ENCODE data around the gene AKAP7. TPM values are rescaled to one million over a fixed set of nuclear protein-coding genes. Genes with fewer than 3 reads are reported as not detected.

The AKAP7 gene
- polyA plus RNA-seq, 1 of the 3 experiments (the other 2 are of a cell fraction) = 0.58 TPM

DNA sequence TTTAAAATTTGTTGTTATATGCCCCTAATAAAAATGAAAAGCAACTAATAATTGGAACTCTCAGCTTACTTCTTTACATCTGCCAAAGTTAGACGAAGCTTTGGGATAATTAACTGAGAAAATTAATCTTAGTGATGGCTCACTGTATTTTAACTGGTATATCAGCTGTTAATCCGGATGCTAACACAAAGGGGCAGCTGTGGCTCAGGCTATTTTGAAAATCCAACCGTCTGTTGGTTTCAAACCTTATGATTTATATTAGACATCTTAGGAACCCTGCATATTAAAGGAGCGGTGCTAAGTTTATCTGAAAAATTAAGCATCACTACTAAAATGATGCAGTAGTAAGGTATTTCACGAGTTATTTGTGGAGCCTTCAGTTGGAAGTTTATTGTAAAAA, 96.6 kb downstream of the AKAP7 start:
- no peaks in the 10 kb centered on the region for H3K36me3 ChIP-seq (replicated peaks in 1 of 2; ENCODE audit: control insufficient read depth in 1 of 2, insufficient read depth in 2 of 2, low read length in 1 of 2)
- no peak for TF ChIP-seq EP300 (IDR thresholded peaks at IDR 0.05; ENCODE audit: borderline replicate concordance in 1 of 2, low read depth in 1 of 2, low read length in 1 of 2)
- TF ChIP-seq NRF1 (IDR thresholded peaks at IDR 0.05; ENCODE audit: low read depth, low read length) = no peak
- TF ChIP-seq IRF3 (IDR thresholded peaks at IDR 0.05; ENCODE audit: low read depth, low read length) = no peak
- TF ChIP-seq TAF1 (IDR thresholded peaks at IDR 0.05; ENCODE audit: borderline replicate concordance, low read depth, low read length) = no peak
- no peak for TF ChIP-seq PBX3 (IDR thresholded peaks at IDR 0.05)
- no peak for TF ChIP-seq MXI1 (IDR thresholded peaks at IDR 0.05; ENCODE audit: low read depth, low read length)
- TF ChIP-seq REST (IDR thresholded peaks at IDR 0.05; ENCODE audit: low read depth, low read length) = no peak
- TF ChIP-seq FOXJ3 (CRISPR knock-in tag; IDR thresholded peaks at IDR 0.05) = no peak
- TF ChIP-seq, protein P1, sequence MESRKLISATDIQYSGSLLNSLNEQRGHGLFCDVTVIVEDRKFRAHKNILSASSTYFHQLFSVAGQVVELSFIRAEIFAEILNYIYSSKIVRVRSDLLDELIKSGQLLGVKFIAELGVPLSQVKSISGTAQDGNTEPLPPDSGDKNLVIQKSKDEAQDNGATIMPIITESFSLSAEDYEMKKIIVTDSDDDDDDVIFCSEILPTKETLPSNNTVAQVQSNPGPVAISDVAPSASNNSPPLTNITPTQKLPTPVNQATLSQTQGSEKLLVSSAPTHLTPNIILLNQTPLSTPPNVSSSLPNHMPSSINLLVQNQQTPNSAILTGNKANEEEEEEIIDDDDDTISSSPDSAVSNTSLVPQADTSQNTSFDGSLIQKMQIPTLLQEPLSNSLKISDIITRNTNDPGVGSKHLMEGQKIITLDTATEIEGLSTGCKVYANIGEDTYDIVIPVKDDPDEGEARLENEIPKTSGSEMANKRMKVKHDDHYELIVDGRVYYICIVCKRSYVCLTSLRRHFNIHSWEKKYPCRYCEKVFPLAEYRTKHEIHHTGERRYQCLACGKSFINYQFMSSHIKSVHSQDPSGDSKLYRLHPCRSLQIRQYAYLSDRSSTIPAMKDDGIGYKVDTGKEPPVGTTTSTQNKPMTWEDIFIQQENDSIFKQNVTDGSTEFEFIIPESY (IDR thresholded peaks at IDR 0.05; ENCODE audit: borderline replicate concordance, low read depth) = no peak
- TF ChIP-seq USF2 (IDR thresholded peaks at IDR 0.05; ENCODE audit: borderline replicate concordance, low read depth, low read length) = no peak
- no peak for TF ChIP-seq POLR2AphosphoS5 (IDR thresholded peaks at IDR 0.05; ENCODE audit: low read depth, low read length)
- TF ChIP-seq RAD21 (IDR thresholded peaks at IDR 0.05; ENCODE audit: low read length) = no peak
- TF ChIP-seq ELF1 (IDR thresholded peaks at IDR 0.05) = no peak
- no peak for TF ChIP-seq GATA2 (CRISPR knock-in tag; IDR thresholded peaks at IDR 0.05)
- no peak for TF ChIP-seq RCOR1 (IDR thresholded peaks at IDR 0.05; ENCODE audit: low read length)
- no peak overlapping the region for H3K4me2 ChIP-seq
- no peaks in the 10 kb centered on the region for H3K9me3 ChIP-seq
- H4K20me1 ChIP-seq (ENCODE audit: insufficient read depth) = no peaks in the 10 kb centered on the region
- 47% methylated on average over 5 of the region's 5 CpGs for WGBS (ENCODE audit: low lambda C conversion rate)
- H3K79me2 ChIP-seq (ENCODE audit: insufficient read depth) = no peaks in the 10 kb centered on the region
- peaks cover 0 to 7% of the 10 kb centered on the region in 2 experiments; a peak in 1 of 4 replicates for H3K4me1 ChIP-seq (ENCODE audit: control insufficient read depth in 1 of 2, insufficient read depth in 2 of 2, low read depth in 1 of 2, low read length in 1 of 2)
- no peaks in the 10 kb centered on the region for H3K9me2 ChIP-seq
- no peak overlapping the region for H2AFZ ChIP-seq (ENCODE audit: low read depth)
- no peak overlapping the region for H3K4me3 ChIP-seq (ENCODE audit: low read depth in 2 of 2, low read length in 1 of 2)
- no peaks in the 10 kb centered on the region for H3K27me3 ChIP-seq (ENCODE audit: insufficient read depth)
- H3F3A ChIP-seq (replicated peaks; ENCODE audit: insufficient read depth) = no peaks in the 10 kb centered on the region
- no peak overlapping the region for H3K27ac ChIP-seq (ENCODE audit: low read depth in 2 of 2, low read length in 1 of 2)
- no peak overlapping the region for H3K9ac ChIP-seq
- CTCF ChIA-PET = no interaction called here
- DNase-seq = no peak
- POLR2A ChIA-PET = no interaction called here
